Measurements from ENCODE around the gene PRDM13. TPM values are rescaled to one million over a fixed set of nuclear protein-coding genes. Genes with fewer than 3 reads are reported as not detected.
A peak's percentile ranks its signal among the peaks of the same experiment; 100 is the strongest.

Gene PRDM13
- total and polyA plus RNA-seq, 2 experiments from 2014 or later = 0.08 to 0.10 TPM

- no peak for TF ChIP-seq ZNF462 (CRISPR knock-in tag; IDR thresholded peaks at IDR 0.05)
- TF ChIP-seq CREB1 (CRISPR knock-in tag; IDR thresholded peaks at IDR 0.05; ENCODE audit: low read depth) = peak; percentile 67
- 0 out of 4 replicates have a peak, but pooled peaks of 1 of the 2 experiments have one; percentile 8 for TF ChIP-seq CTCF (conservative IDR thresholded peaks at IDR 0.05; ENCODE audit: low read depth in 2 of 2)
- no peak for TF ChIP-seq STAT1 (IDR thresholded peaks at IDR 0.05; ENCODE audit: unreplicated experiment)
- TF ChIP-seq ZNF331 (CRISPR knock-in tag; IDR thresholded peaks at IDR 0.05; ENCODE audit: low read depth) = no peak
- TF ChIP-seq JUNB (IDR thresholded peaks at IDR 0.05; ENCODE audit: unreplicated experiment) = no peak
- TF ChIP-seq POLR2AphosphoS5 (IDR thresholded peaks at IDR 0.05; ENCODE audit: low read depth) = peak; percentile 97
- no peak for TF ChIP-seq EZH2phosphoT487 (IDR thresholded peaks at IDR 0.05; ENCODE audit: unreplicated experiment)
- no peak for TF ChIP-seq REST (IDR thresholded peaks at IDR 0.05; ENCODE audit: unreplicated experiment)
- no peak for TF ChIP-seq EZH2 (IDR thresholded peaks at IDR 0.05; ENCODE audit: low read depth, unreplicated experiment)
- TF ChIP-seq ZNF114 (CRISPR knock-in tag; IDR thresholded peaks at IDR 0.05) = 0 out of 2 replicates have a peak, but pooled peaks have one; percentile 69
- peak; percentile 68; the same call in 1 of the 2 replicates for TF ChIP-seq ETS1 (IDR thresholded peaks at IDR 0.05)
- no peak for TF ChIP-seq NANOG (IDR thresholded peaks at IDR 0.05; ENCODE audit: borderline replicate concordance)
- Histone ChIP-seq H3K36me3 (ENCODE audit: insufficient read depth) (no peaks in the 10 kb centered on the region), H3F3A (replicated peaks; ENCODE audit: low read depth) (no peaks in the 10 kb centered on the region), H4K20me1 (replicated peaks; ENCODE audit: insufficient read depth) (peaks cover 17% of the 10 kb centered on the region; the same call in 1 of the 2 replicates), H3K79me2 (replicated peaks; ENCODE audit: insufficient read depth) (peaks cover 47% of the 10 kb centered on the region), H2AFZ (0 out of 2 replicates have a peak within 1 kb of the TSS, but pooled peaks have one; percentile 2), H3K4me1 (ENCODE audit: insufficient read depth) (0 out of 2 replicates have a peak, but pooled peaks cover 7% of the 10 kb centered on the region), H3K9me2 (ENCODE audit: insufficient read depth) (no peaks in the 10 kb centered on the region), H3K4me2 (peak within 1 kb of the TSS; percentile 84), H3K27me3 (ENCODE audit: insufficient read depth) (no peaks in the 10 kb centered on the region; the same call in 1 of the 2 replicates), H3K27ac (ENCODE audit: low read depth) (peak within 1 kb of the TSS; percentile 92), H3K4me3 (peak within 1 kb of the TSS; percentile 61)
- peaks cover 10% of the 10 kb centered on the region for H3K4me1 Mint-ChIP-seq
- ATAC-seq = peak; percentile 97
- peaks cover 17% of the 10 kb centered on the region for H3K27me3 Mint-ChIP-seq (ENCODE audit: insufficient read depth, low read depth, poor library complexity)
- peak; percentile 98 for DNase-seq (ENCODE audit: low spot score)
- peak within 1 kb of the TSS; percentile 95 for H3K4me3 Mint-ChIP-seq
- peak within 1 kb of the TSS; percentile 100 for H3K27ac Mint-ChIP-seq
- peaks cover 5% of the 10 kb centered on the region; the same call in 2 of the 3 replicates for H3K9me3 Mint-ChIP-seq
- H3K36me3 Mint-ChIP-seq (ENCODE audit: low read depth) = no peaks in the 10 kb centered on the region; the same call in 2 of the 3 replicates
Observed at GRCh38 chr6:99568103-99568933, 38.3 kb upstream of the PRDM13 start, which contains the start of gene CCNC. Gene CCNC (minus strand): TSS chr6:99568660. CDS start chr6:99568527, 133 bp downstream.
